H7 (cell line): ENCODE measurements around the gene NCKAP5. TPM values are rescaled to one million over a fixed set of nuclear protein-coding genes. Genes with fewer than 3 reads are reported as not detected.
A peak's percentile ranks its signal among the peaks of the same experiment; 100 is the strongest.

ENCODE experiments used
- DNase-seq: peaks from one replicate; pipeline ENCODE4 v3.0.0; 2012
- H3K27me3 ChIP-seq: 2 replicates; pipeline ENCODE4 v1.6.0; 2011; ENCODE audit warnings: mild to moderate bottlenecking, low read length; ENCODE audit not compliant: control insufficient read depth, insufficient read depth
- H3K36me3 ChIP-seq: replicated peaks from 2 replicates; pipeline ENCODE4 v1.5.1; 2011; ENCODE audit warnings: low read length; ENCODE audit not compliant: control insufficient read depth, insufficient read depth
- H3K4me3 ChIP-seq: 2 replicates; pipeline ENCODE4 v1.5.1; 2011; ENCODE audit warnings: low read depth, mild to moderate bottlenecking, control low read depth, low read length, moderate library complexity; ENCODE audit not compliant: insufficient read depth
- total RNA-seq: library from RNA; depleted of rRNA; stranded (reverse); fragments of >200 nt; shearing (Covaris generic); gene quantifications from 2 replicates; pipeline ENCODE4 v1.2.3, GENCODE V29; 2014

Gene NCKAP5
- total RNA-seq, 1 experiment from 2014 or later, result 0.55 TPM

DNA sequence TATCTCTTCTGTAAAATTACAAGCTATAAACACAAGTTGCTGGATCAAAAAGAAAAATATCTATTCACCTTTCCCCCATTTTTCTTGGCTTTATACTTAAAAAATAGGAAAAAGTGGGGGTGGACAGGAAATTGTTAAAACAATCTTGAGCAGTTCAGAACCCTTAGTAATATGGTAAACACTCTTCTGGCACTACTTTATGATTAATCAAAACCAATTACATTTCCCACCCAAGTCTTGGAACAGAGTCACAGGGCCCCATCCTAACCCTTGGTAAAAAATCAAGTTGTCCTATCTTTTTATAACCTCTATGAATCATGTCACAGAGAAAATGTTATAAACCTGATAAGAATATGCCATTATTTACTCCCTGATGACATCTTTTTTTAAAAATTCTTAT is 570.0 kb downstream of the NCKAP5 start:
- no peak for DNase-seq
- H3K27me3 ChIP-seq, result no peaks in the 10 kb centered on the region
- no peaks in the 10 kb centered on the region for H3K36me3 ChIP-seq
- no peak overlapping the region for H3K4me3 ChIP-seq

DNA sequence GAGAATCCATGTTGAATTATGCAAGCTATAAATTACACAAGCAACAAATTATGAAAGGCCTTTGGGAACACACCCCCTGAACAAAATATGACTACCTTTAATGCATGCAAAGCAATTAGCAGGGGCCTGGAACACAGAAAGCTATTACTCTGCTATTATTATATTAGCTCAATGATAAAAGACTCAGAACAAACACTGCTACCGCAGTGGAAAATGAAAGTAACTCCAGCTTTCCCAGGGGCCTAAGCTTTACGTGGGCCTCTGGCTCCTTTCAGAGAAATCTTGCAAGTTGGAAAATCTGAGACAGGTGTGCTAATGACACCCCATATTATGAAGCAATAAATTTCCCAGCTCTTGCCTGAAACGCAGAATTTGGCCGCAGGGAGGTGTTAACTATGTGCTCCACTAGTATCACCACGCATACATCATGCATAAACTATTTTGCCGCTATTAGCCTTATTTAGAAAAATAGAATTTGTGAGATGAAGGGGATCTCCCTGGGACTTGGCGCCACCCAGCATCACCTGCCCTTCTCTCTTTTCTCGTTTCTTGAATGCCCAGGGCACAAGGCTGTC is 576.7 kb downstream of the NCKAP5 start:
- no peaks in the 10 kb centered on the region for H3K36me3 ChIP-seq
- no peak overlapping the region for H3K4me3 ChIP-seq
- H3K27me3 ChIP-seq, result no peaks in the 10 kb centered on the region
- DNase-seq, result no peak

DNA sequence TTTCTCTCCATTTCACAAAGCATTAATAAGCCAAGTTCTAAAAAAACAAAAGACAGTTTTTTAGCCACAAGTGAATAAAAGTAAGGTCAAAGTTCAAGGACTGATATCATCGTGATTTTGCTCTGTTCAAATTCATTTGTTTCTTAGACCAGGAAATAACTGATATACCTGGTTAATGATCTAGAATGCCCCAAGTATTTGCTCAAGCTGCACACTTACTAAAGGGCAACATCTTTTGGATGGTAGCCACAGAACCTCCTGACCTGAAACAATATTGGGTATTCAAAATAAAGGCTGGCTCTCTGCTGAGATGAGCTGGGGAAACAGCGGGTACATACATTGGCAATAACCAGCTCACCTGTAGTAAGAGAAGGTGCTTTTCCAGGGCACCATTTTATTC is 583.5 kb downstream of the NCKAP5 start:
- no peak for DNase-seq
- no peaks in the 10 kb centered on the region for H3K27me3 ChIP-seq

DNA sequence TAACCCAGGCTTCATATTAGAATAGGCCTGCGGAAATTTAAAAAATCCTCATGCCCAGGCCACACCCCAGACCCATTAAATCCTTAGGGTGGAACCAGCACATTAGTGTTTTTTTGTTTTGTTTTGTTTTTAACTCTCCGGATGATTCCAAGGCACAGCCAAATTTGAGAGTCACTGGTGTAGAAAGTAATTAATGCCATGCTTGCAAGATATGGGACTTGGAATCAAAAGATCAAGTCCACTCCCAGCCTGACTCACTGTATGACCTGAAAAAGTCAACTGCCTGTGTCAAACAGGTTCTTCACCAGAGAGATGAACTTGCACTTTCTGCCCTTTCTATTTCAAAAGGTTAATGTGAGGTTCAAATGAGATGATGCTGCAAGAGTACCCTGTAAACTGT is 588.0 kb downstream of the NCKAP5 start:
- H3K4me3 ChIP-seq, result no peak overlapping the region
- H3K36me3 ChIP-seq, result no peaks in the 10 kb centered on the region
- no peak for DNase-seq
- no peaks in the 10 kb centered on the region for H3K27me3 ChIP-seq

More for the DNA sequence above, 583.5 kb downstream of the NCKAP5 start:
- H3K4me3 ChIP-seq, result no peak overlapping the region
- H3K36me3 ChIP-seq, result no peaks in the 10 kb centered on the region

DNA sequence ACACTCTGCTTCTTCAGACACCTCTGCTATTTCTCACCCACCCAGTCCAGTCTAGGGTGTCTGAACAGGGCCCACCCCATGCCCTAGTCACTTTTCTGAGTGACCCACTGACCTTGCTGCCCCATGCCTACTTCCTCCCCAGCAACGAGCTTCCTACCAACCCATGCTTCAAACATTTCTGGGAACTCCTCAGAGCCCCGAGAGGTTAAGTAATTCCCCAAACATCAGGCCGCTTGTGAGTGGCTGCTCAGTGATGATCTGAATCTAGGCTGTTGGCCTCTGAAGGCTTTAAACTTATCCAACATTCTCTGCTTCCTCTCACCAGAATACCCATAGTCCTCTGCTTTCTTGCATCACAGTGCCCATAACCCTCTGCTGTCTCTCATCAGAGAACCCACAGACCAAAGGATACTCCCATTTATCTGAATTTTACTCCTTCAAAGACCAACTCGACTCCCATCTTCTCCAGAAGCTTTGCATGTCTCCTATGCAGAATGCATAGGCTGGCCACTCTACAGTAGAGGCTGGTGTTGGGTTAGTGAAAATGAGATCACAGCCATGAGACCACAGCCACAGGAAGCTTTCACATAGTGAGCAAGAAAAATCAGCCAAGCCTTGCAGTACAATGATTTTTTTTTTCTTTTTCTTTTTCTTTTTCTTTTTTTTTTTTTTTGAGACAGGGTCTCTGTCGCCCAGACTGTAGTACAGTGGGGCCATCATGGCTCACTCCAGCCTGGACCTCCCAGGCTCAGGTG is 588.7 kb downstream of the NCKAP5 start:
- no peak overlapping the region for H3K4me3 ChIP-seq
- DNase-seq, result no peak
- H3K27me3 ChIP-seq, result no peaks in the 10 kb centered on the region
- H3K36me3 ChIP-seq, result no peaks in the 10 kb centered on the region

DNA sequence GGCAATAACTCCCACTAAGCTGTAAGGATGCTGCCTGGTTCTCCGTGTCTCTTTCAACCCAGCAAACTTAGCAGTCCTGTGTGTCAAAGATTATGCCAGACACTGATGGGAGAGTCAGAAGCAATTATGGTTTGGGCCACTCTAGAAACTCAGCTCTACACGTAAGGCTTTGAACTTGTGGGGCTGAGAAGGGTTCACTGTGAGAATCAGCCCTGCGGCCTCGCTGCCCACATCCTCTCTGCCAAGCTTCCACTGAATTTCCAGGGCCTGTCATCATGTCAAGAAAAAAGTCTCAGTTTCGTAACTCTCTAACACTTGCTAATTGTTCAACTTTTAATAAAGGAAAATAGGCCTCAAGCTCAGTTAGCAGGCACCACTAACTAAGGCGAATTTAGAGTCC is 589.4 kb downstream of the NCKAP5 start:
- no peak for DNase-seq
- Histone ChIP-seq H3K36me3 (no peaks in the 10 kb centered on the region), H3K27me3 (no peaks in the 10 kb centered on the region), H3K4me3 (no peak overlapping the region)

DNA sequence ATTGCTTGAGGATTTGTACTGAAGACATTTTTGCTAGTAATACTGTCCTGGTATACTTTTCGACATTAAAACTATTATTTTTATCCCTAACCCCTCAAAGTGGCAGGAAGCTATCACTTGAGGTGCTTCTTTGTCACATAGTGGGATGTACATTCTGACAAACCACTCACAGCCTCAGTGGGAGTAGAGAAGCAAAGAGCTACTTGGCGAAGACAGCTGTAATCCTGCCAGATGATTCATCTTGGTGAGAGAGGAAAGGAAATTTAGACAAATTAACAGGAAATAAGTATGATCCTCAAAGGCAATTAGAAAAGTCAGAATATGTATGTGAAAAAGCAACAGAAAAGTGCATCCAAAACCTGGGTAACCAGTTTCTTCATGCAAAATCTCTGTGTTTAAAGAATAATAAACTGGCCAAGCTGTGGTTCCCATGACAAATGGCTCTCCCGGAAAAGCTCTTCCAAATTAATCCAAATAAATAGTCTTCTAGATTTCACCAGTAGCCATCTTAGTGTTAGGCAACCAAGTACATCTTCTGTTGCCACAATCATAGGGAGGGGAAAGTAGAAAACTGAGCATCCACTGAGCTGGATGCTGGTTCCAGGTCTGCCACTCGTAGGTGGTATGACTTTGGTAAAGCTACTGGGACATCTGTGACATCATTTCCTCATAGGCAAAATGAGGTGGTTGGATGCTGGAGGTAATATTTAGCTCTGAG is 590.3 kb downstream of the NCKAP5 start:
- DNase-seq, result no peak
- Histone ChIP-seq H3K4me3 (no peak overlapping the region), H3K36me3 (no peaks in the 10 kb centered on the region), H3K27me3 (no peaks in the 10 kb centered on the region)

DNA sequence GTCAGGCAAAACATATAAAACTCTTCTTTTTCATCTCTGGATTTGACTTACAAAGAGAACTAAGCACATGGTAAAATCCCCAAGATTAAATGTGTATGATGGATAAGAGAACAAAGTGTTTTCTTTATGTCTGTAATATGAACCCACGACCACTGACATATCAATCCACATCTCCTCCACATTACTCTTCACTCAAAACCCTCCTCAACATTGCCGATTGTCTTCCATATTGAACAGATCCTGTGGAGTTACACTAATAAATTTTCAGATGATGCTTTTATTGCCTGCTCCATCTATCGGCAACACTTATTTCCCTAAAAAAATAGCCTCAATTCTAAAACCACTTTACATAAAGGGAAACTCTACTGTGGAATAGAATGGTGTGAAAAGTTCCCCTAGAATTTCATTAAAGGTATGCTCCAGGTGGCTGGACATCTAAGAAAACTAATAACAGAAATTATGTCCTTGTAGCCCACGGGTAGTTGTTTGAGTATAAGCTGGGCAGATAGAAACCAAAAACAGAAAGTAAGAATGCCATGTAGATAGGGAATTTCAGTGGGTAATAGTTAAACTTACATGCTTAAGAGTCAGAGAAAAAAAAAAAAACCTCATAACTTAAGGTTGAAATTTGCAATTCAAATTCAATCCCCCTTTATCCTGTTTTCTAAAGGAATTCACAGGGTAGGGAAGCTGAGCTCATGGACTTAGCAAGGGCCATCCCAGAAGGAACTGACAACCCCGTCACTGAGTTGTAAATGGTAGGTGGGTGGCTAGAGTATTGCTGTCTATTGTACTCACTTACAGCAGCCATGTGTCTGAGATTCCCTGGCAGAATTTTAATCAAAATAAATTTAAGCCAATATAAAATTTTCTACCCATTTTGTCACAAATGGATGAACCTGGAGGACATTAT is 592.8 kb downstream of the NCKAP5 start:
- peak; percentile 3 for DNase-seq
- H3K4me3 ChIP-seq, result no peak overlapping the region
- H3K36me3 ChIP-seq, result no peaks in the 10 kb centered on the region
- H3K27me3 ChIP-seq, result no peaks in the 10 kb centered on the region

DNA sequence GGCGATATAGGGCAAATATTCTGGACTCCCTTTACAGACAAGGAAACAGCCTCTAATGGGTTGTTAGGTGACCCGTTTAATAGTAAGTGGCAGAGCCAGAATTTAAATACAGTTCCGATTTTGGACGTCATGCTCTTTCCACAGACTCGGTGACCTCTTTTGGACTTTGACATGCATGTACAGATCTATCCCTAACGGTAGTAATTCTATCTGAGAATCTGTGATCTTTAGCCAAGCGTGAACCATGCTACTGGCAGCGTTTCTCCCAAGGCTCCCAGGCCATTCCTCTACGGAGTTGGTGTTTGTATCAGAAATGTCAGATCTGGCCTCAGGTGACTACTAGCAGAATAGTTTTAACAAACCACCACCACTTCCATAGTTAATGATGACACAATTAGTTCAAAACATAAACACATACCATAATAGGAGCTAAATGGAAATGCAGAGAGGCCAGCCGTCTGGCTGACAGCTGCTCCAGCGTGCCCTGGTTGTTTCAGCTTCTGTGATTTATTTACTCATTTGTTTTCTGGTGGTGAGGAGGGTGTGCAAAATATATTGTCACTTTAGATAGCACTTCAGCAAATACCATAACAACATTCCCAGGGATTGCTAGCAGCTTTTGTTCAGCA is 593.7 kb downstream of the NCKAP5 start:
- H3K4me3 ChIP-seq, result no peak overlapping the region
- DNase-seq, result no peak
- no peaks in the 10 kb centered on the region for H3K27me3 ChIP-seq
- no peaks in the 10 kb centered on the region for H3K36me3 ChIP-seq

DNA sequence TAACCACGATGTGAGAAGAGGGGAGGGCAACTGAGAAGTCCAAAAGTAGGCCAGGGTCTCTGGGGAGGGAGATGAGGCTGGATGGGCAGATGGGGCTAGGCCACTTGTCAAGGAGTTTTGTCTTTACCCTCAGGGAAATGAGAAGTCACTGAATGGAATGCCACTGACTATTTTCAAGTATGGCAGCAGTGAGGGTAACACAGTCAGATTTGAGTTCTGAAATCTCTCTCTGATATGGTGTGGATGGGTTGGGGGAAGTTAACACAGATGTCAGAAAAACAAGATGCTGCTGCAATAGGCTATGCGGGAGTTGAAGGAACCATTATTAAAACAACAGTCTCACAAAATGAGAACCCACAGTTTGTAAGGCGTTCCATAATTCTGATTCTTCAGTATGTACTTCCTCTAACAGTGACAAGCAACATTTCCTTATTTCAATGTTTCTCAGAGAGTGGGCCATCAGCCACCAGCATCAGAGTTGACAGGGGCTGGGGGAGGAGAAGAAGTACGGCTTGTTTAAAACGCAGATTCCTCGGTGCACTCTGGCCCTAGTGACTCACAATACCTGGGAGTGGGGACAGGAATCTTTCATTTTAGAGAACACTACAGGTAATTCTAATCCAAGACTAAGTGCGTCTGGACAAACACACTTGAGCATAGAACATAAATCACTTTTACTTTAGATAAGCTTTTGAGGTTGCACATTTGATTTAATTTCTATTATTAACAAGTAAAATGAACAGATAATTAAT is 596.8 kb downstream of the NCKAP5 start:
- Histone ChIP-seq H3K27me3 (no peaks in the 10 kb centered on the region), H3K4me3 (no peak overlapping the region), H3K36me3 (no peaks in the 10 kb centered on the region)
- no peak for DNase-seq

DNA sequence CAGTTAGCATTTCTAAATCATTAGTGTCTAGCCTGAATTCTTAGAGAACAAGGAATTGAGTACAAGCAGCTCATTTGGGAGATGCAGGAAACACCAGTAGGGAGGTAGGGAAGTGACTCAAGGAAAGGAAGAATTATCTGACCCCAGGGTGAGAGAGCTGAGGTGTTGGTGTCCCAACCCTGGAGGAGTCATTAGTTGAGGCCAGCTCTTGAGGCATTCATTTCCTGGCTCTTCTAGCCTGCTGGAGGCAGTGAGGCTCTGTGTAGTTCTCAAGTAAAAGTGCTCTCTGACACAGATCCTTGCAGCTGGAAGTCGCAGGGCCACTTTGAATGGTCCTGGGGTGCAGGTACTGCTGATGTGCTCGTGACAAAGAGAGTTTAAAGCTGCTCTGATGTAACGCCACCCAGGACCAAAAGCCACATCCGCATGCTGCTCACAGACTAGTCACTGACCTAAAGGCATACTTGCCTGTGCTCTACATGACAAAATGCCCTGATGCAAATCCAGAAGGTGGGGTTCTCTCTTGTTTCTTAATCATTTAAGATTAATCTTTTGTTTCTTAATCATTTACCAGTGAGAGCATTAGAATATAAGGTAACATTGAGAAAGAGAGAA is 598.8 kb downstream of the NCKAP5 start:
- no peak overlapping the region for H3K4me3 ChIP-seq
- H3K27me3 ChIP-seq, result no peaks in the 10 kb centered on the region
- H3K36me3 ChIP-seq, result no peaks in the 10 kb centered on the region
- no peak for DNase-seq

DNA sequence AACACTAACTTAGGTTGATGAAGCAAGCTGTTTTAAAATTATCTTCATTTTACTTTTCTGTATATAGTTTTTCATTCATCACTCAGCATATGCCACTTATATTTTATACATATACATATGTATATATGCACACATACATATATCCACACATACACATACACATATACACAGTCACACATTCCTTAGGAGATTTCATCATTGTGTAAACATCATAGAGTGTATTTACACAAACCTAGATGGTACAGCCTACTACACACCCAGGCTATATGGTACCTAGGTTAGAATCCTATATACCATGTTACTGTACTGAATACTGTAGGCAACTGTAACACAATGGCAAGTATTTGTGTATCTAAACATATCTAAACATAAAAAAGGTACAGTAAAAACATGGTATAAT is 602.8 kb downstream of the NCKAP5 start:
- H3K4me3 ChIP-seq, result no peak overlapping the region
- no peaks in the 10 kb centered on the region for H3K27me3 ChIP-seq
- DNase-seq, result no peak
- H3K36me3 ChIP-seq, result no peaks in the 10 kb centered on the region

DNA sequence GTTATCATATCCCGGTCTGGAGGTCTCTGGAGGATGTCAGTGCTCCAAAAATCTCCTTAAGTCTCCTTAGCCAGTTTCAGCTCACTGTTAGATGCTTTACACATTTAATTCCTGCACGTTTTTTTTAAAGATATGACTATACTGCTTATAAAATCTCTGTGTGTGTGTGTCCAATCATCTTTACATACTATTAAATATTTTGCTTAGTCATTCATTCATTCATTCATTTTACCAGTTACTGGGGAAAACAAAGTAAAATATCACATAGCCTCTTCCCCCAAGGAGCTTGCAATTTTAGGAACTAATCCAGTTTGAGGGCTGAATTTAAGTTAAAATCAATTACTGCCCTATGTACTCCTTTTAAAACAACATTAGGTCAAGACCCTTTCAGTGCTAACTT is 605.1 kb downstream of the NCKAP5 start:
- H3K36me3 ChIP-seq, result no peaks in the 10 kb centered on the region
- H3K4me3 ChIP-seq, result no peak overlapping the region
- DNase-seq, result no peak
- H3K27me3 ChIP-seq, result no peaks in the 10 kb centered on the region
